GM18517 (cell line): Measurements from ENCODE around the gene TIGD2.

ENCODE experiments used
- ATAC-seq: cut with Tn5 transposase; IDR thresholded peaks from one replicate; pipeline ENCODE4 v1.9.1; 2021; ENCODE audit warnings: mild to moderate bottlenecking, moderate library complexity; ENCODE audit not compliant: unreplicated experiment

Gene TIGD2

DNA sequence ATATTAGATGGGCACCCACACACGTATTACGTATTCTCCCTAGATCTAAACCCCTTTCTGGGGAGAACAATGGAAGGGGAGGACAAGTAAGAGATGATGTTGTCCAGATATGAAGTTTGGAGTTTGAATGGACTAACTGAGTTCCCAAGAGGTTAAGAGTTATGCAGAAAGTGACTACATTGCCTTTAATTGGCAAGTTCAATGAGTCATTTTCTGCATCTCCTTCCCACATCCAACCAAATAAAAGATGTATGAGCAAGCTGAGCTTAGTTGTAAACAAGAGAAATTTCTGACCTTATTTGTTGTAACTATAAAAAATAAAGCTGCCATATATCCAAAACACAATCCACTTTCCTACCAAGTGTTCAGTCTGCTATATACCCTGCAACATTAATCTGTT lies 50.5 kb downstream of the TIGD2 start:
- ATAC-seq = no peak

DNA sequence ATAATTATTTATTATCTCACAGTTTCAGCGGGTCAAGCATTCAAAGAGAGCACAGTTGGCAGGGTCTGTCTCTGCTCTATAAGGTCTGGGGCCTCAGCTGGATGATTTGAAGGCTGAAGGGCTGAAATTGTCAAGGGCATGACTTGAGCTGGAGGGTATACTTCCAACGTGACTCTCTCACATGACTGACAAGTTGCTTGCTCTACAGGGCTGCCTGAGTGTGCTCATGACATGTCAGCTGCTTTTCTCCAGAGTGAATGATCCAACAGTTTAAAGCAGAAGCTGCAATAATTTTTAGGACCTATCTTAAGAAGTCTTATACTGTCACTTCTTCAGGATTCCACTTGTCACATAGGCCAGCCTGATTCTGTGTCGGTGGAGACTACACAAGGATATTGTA lies 51.2 kb downstream of the TIGD2 start:
- no peak for ATAC-seq

DNA sequence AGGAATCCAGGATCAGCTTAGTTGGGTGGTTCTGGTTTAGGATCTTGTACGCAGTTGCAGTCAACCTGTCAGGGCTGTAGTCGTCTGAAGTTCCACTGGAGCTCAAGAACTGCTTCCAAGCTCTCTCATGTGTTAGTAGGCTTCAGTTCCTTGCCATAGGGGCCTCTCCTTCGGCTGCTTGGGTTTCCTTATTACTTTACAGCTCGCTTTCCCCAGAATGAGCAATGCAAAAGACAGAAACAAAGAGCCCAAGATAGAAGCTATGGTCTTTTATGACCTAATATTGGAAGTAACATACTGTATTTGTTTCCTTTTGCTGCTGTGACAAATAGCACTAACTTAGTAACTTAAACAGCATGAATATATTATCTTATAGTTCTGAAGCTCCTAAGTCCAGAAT lies 51.7 kb downstream of the TIGD2 start:
- no peak for ATAC-seq

DNA sequence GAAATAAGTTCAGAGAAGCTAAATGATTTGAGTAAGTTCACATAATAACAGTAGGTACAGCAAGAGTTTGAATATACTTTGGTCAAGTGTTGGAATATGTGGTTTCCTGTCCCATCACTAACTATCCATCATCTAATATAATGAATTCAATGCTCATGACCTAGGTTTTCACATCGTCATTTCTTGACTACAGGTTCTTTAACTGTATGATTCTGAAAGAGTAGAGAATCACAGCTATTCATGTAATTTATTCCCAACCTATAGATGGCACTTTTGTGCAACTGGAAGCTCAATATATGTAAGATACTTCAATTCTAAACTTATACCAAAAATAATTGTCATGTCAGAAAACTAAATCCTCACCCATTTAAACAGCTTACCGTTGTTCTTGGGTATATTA lies 53.1 kb downstream of the TIGD2 start:
- ATAC-seq = no peak
